Right ventricle myocardium superior (tissue), 1 donor: Measurements from ENCODE around the gene COL23A1. TPM values are rescaled to one million over a fixed set of nuclear protein-coding genes. Genes with fewer than 3 reads are reported as not detected.

Experiments
- ATAC-seq: fragments of 200-7000 bp; cut with Tn5 transposase; one replicate; pipeline ENCODE4 v1.9.1; 2020; ENCODE audit warnings: mild to moderate bottlenecking; ENCODE audit not compliant: poor library complexity
- DNase-seq: peaks from one replicate; pipeline ENCODE4 v3.0.0-alpha.2; 2020
- intact Hi-C: fragments of 100-400 bp; cut with DNase I; formaldehyde crosslinking; loops from one replicate; pipeline ENCODE4 v1.11.2; 2022
- total RNA-seq: library from RNA; stranded (reverse); fragmentation: NEBNext Ultra II Directional; extraction: Animal tissue kit (Norgen Biotek cat#: 25700); gene quantifications from one replicate; pipeline ENCODE4 v1.2.1, GENCODE V29; 2021
- donor health status: DM: no; HTN: yes; CAD: no; lungs with severe emphysema.

The COL23A1 gene
- total RNA-seq, 1 donor from 2014 or later: 18.8 TPM

DNA sequence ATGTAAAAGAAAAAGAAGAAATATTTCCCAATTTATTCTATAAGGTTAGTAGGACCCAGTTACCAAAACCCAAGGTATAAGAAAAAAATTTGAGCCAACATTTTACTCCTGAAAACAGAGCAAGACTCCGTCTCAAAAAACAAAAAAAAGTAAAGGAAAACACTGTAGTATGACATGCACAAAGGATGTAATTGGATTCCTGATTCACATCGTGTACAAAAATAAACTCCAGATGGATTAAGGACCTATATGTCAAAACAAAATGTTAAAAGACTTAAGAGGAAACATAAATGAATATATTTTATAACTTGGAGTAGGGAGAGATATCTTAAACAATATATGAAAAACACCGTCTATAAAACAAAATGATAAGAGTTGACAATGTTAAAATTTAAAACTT lies 371.4 kb downstream of the COL23A1 start:
- DNase-seq: no peak
- intact Hi-C loops: no loop called here
- ATAC-seq: no peak

DNA sequence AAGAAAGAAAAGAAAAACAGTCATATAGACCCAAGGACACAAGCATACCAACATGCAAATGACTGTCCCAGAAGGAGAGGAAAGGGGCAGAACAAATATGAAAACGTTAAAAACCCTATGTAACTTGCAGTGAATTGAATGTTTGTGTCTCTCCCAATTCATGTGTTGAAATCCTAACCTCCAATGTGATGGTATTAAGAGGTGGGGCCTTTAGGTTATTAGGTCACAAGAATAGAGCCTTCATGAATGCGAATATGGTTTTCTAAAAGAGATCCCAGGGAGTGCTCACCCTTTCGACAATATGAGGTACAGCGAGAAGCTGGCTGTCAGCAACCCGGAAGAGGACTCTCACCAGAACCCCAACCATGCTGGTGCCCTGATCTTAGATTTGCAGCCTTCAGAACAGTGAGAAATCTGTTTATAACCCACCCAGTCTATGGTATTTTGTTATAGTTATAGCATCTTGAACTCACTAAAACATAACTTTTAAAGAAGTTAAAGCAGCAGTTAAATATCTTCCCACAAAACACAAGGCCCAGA lies 371.9 kb downstream of the COL23A1 start:
- intact Hi-C loops: no loop called here
- DNase-seq: no peak

DNA sequence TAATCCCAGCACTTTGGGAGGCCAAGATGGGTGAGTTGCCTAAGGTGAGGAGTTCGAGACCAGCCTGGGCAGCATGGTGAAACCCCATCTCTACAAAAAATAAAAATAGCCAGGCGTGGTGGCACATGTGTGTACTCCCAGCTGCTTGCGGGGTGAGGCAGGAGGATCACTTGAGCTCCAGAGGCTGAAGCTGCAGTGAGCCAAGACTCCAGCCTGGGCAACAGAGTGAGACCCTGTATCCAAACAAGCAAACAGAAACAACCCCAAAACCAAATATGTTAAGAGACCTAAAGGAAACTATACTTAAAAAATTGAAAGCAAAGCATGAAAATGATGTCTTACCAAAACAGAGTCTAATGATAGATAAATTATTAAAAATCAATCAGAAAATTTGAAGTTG lies 373.4 kb downstream of the COL23A1 start:
- intact Hi-C loops: no loop called here
- DNase-seq (no peak), ATAC-seq (no peak)

More for the DNA sequence above, 371.9 kb downstream of the COL23A1 start:
- ATAC-seq: no peak

DNA sequence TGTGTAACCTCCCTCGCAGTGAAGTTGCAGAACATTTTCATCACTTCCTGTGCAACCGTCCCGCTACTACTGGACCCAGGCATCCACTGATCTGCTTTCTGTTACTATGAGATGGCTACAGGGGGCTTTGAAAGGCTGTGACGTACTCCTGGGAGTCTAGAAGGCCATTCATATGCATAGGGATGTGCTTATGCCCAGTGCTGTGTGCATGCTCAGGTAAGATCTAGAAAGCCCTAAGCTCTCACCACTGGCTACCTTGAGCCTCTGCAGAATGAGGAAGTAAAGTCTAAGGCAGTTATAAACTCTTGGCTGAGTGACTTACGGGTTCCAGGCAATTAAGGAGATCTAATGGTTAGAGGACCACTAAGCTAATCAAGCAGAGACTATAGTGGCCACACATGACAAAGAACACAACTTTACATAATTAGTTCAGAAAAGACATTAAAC lies 374.1 kb downstream of the COL23A1 start:
- DNase-seq: no peak
- no peak for ATAC-seq
- intact Hi-C loops: no loop called here

DNA sequence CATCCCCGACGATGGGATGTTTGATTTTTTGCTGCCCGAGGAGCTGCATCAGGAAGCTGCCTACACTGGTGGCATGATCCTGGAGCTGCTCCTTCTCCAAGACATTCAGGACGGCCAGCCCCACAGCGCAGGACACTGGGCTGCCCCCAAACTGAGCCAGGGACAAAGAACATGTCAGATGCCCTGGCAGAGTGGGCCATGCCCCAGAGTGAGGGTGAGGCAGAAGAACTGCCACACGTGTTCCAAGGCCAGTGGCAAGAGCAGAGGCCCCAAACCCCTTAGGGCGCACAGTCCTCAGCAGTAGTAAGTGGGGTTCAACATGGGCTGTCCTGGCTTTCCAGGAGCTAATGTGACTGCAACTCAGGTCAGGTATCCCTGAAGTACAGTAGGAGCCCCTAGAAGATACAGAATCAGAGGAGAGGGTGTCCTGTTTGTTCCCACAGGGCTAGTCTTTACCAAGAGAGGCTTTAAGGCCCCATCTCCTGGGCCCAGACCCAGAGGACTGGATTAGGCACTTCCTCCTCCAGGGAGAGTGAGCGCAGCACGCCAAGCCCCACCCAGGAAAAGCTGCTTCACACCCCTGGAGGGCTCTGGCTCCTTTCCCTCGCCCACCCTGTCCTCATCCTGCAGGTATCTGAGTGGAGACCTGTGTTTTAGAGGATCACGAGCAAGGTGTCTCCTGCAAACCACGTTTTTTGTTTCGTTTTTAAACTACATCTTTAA lies 374.8 kb downstream of the COL23A1 start:
- intact Hi-C loops: no loop called here
- ATAC-seq (no peak), DNase-seq (no peak)

DNA sequence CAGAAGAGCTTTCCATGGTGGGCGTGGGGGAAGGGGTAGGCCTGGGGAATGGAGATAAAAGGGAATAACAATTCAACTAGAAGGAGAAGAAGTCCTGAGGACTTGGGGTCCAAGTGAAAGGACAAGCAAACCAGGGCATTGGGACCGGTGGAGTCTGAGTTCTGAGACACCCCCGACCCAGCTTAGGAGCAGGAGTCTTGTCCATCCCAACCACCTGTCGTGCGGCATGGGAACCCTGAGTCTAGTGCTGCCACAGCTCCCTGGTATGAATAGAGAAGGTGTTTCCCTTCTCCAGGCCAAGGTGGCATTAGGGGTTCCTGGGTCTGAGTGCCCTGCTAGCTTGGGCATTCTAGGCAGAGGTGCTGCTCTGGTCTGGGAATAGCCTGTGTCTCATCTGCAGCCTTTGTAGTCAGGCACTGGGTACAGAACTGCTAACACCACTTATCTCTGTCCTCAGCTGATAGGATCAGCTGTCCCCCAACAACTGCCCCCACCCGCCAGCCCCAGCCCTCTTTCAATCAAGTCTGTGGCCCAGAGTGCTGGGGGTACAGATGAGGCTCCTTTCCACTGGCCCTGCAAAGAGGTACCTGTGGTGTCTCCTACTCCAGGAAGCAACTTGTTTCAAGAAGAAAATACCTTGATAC lies 375.9 kb downstream of the COL23A1 start:
- intact Hi-C loops: no loop called here
- ATAC-seq (no peak), DNase-seq (no peak)

DNA sequence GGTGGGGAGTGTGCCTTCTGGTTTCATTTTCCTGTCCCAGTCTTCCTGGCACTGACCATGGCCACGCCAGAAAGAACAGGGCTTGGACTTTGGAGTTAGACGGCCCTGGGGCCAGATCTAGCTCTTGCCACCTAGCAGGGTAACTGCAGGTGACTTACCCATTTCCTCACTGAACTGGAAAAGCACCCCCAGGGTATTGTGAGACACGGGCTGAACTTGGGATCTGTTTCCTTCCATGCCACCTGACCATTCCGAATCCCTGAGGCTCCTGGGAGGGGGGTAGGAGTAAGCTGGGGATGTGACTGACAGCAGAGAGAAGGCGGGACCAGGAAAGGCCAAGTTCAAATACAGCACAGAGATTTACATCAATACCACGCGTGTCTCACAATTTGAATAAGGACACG lies 376.4 kb downstream of the COL23A1 start:
- no peak for DNase-seq
- ATAC-seq: no peak
- intact Hi-C loops: no loop called here

DNA sequence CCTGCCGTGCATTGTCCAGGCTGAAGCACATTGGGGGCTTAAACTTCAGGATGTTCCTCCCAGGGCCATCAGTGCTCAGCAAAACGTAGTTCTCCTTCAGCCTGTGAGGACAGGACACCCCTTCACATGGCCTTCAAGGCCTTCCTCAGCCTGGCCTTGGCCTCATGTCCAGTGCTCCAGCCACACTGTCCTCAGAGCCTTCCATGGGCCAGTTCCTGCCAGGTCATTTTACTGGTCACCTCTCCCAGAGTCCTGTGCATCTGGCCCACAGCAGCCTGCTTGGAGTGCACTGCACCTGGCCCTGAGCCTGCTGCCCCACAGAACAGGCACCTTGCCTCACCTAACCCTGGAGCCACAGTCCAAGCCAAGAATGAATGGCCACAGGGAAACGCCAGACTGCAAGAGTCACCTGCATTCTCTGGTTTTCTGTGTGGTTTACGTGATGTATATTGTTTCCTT lies 377.2 kb downstream of the COL23A1 start:
- intact Hi-C loops: no loop called here
- ATAC-seq (no peak), DNase-seq (no peak)

DNA sequence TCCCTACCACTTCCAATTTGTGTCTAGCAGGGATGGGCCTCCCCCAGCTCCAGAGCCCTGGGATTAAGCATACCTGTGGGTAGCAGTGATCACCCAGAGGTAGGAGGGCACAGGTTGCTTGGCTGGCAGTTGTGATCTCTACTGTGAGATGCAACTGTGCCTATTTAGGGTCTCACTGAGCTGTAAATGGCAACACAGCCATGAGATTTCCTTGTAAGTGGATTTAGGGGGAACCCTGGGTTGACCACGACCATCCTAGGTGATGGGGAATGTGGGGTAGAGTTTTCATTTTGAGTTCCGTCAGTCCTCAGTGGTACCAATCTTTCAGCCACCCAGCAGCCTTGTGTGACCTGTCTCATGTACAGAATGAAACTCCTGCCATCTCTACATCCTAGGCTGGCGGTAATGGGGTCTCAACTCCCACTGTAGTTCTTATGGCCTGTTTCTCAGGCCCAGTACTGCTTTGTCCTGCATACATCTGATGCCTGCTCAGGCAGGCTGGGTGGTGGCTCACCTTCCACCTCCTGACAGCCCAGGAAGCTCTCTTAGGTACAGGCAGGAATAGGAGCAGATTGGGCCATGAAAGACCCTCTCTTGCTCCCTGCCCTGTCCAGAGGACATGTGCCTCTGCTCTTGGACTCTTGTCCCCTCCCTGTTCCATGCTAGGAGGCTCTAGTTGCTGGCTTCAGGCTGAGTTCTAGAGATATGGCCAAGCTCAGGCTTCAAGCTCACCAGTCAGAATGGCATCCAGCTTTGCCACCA lies 377.8 kb downstream of the COL23A1 start:
- ATAC-seq (no peak), DNase-seq (no peak)
- intact Hi-C loops: no loop called here

DNA sequence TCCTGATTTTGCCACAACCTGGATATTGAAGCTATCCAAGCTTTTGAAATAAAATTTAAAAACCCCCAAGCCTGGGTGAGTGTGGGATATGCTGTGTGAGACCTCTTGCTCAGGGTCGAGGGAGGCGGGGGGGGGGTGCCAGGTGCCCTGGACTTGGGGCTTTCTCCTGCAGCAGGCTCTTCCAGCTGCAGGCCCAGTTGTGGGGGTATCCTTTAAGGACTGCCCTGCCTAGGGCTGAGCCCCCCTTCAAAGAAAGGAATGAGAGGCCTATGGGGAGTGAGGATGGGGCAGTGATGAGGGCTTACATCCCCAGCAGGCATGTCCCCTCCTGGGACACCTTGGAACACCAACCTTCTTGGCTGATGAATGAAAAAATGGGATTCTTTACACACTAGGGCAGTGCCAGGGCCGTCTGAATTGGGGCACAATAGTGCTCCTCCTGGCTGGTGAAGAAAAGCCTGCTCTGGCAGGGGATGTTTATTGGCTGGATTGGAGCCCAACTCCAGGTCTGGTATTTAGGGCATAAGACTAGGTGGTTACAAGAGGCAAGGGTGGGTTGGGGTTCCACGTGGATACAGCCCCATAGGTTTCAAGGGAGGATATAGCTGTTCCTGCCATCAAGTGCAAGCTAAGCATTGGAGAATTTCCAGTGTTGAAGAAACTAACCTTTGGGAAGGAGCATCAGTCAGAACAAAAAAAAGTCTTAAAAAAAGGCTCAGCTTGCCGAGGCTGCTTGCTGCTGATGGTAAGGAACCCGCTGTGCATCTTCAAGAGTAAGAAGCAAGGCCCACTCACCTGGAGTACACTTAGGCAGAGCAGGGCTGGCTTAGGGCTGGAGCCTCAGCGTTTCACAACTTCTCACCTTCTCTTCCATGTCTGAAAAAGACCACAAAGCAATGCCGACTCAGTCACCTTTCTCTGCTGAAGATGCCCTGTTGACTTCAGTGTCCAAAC lies 378.8 kb downstream of the COL23A1 start:
- DNase-seq (no peak), ATAC-seq (no peak)
- intact Hi-C loops: no loop called here

DNA sequence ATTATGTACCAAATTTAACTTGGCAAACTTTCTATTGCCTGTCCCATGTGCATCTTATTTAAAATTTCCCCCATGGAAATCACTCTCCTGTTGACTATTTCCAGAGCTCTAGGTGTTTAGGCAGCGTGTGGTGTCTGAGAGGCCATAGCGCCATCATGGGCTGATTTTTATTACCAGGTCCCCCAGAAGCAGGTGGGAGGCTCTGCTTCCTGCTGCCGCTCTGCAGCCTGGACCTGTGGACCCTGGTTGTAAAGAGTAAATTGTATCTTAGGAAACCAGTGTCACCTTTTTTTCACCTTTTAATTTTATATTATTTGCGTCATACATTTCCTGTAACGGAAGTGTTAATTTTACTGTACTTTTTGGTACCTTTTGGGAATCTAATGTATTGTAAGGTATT lies 379.5 kb downstream of the COL23A1 start:
- ATAC-seq: no peak
- no peak for DNase-seq
- intact Hi-C loops: no loop called here

DNA sequence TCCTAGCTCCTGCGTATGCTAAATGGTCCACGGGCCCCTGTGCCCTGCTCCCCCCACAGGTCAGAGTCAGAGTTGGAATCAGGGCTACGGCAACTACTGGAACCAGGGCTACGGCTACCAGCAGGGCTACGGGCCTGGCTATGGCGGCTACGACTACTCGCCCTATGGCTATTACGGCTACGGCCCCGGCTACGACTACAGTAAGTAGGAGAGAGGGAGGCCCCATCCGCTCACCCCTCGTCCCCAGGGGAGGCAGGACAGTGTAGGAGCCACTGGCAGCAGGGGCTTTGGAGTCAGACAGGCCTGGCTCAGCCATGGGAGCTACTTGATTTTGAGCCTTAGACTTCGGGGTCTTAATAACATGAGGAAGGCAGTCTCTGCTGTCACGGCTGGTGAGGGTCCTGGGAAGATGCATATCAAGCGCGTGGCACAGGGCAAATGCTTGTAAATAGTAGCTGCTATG lies 380.1 kb downstream of the COL23A1 start:
- intact Hi-C loops: no loop called here
- ATAC-seq (no peak), DNase-seq (no peak)

DNA sequence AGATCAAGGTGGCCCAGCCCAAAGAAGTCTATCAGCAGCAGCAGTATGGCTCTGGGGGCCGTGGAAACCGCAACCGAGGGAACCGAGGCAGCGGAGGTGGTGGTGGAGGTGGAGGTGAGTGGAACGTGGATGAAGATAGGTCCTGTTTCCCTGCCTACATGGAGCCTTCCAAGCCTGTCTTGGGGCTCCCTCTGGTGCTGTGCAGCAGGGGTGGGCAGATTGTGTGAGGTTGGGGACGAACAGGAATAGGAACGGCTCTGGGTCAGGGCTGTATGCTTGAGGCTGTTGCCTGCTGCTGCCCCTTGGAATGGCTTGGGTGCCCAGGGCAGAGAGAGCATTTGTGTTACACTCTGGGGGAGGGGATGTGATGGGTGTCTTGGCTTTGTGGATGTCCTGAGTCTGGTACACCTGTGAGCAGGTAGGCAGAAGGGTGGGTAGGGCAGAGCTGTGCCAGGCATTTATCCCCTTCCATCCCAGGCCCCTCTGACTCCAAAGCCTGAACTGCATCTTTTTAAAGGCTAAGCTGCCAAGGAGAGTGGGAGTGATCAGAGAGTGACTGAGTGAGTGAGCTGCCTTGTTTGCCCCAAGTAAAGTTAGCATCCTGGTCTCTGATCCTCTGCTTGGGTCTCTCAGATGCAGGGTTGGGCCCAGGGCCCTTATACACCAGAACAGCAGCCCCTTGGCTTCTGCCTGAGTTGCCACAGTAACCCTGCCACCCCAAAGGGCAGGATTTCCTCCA lies 380.7 kb downstream of the COL23A1 start:
- DNase-seq: no peak
- intact Hi-C loops: no loop called here
- ATAC-seq: no peak

DNA sequence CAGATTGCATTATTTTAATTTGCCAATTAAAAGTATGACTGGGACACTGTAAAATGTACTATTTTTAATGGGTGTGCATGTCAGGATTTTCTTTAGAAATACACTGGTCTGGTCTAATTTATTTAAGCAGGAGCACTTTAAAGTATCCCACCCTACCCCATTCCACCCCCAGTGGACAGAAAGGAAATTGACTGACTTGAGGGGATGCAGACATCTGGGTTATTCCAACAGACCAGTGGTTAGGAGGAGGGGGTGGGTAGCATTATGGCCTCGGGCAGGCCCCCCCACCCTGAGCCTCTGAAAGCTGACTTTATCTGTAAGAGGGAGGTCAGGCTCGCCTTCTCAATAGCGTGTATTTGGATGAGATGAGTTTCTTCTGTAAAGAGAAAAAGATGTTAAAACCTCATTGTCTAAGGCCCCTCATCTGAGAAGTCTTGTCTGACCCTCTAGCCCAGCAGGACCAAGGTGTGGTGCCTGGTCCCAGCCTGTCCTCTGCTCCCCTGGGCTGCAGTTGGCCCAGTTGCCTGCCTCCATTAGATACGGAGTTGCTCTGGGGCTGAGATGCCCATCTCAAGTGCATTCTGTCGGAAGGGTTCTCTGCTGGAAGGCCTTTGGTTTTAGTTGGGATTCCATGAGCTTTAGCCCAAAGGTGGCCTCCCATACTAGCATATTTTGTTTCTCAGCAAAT lies 381.5 kb downstream of the COL23A1 start:
- DNase-seq (no peak), ATAC-seq (no peak)
- intact Hi-C loops: no loop called here

DNA sequence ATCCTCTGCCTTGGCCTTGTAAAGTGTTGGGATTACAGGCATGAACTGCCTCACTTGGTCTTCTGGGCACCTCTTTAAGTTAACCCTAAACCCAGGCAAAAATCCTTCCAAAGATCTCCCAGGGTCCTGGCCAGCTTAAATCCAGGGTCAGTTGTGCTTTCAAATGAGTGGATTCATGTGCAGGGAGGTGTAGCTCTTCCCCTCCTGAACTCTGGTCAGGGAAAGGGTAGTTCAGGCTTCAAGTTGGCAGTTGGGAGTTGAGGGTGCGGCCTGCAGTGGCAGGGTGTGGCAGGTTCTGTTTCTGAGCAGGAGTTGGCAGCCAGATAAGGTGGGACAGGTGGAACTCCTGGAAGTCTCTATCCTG lies 382.3 kb downstream of the COL23A1 start:
- DNase-seq: no peak
- ATAC-seq: no peak
- intact Hi-C loops: no loop called here

DNA sequence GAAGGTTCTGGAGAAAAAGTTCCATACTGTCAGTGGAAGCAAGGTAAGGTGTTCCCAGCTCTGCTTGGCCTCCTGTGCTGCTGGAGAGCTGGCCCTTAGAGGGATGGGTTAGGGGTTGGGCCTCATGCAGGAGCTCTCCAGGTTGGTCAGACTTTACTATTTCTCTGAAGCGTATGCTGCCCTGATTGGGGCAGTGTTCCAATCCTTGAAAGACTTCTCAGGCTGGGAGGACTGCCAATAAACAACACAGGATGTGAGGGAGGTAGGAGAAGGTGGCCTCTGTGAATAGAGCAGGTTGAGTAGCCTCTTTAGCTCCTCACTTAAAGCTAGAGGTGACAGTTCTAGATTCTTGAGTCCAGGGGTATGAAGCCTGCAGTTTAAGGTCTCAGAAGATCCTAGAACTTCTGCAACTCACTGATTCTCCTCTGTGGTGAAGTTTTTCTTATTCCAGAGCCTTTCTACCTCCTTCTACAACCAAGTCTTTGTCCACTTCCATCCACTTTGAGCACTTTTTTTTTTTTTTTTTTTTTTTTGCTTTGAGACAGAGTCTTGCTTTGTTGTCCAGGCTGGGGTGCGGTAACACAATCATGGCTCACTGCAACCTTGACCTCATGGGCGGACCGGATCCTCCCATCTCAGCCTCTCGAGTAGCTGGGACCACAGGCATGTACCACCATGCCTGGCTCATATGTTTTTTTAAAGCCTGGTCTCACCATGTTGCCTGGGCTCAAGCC lies 382.8 kb downstream of the COL23A1 start:
- intact Hi-C loops: no loop called here
- no peak for DNase-seq
- peak; percentile 16 for ATAC-seq
